Effector memory CD8-positive, alpha-beta T cell (primary cell): Measurements from ENCODE around the gene ADCY4.
"Not testable (repeated sequence)": the region's sequence is repeated elsewhere in the genome, so short reads cannot be mapped to it uniquely, and the experiment has no call there.

Experiments used
- ATAC-seq: fragments of 150-1000 bp; cut with Tn5 transposase; replicated peaks from 2 replicates; pipeline ENCODE4 v1.10.0; 2021; ENCODE audit warnings: mild to moderate bottlenecking, moderate library complexity
- DNase-seq, 3 experiments: peaks; one replicate each; pipeline ENCODE4 v3.0.0; 2021
- H3K27ac Mint-ChIP-seq, 2 donors: one replicate each; pipeline ENCODE4 v1.8.0; 2022; ENCODE audit warnings: mild to moderate bottlenecking in 2 of 2, mixed read lengths in 2 of 2, moderate library complexity in 2 of 2
- H3K27me3 Mint-ChIP-seq, 2 donors: one replicate each; pipeline ENCODE4 v1.8.0; 2022; ENCODE audit warnings: mixed read lengths in 2 of 2
- H3K36me3 Mint-ChIP-seq: one replicate; pipeline ENCODE4 v1.8.0; 2022; ENCODE audit warnings: mild to moderate bottlenecking, moderate library complexity, mixed read lengths; ENCODE audit not compliant: insufficient read depth
- H3K4me1 Mint-ChIP-seq, 2 donors: one replicate each; pipeline ENCODE4 v1.8.0; 2022; ENCODE audit warnings: low read depth in 2 of 2, mixed read lengths in 2 of 2
- H3K4me3 Mint-ChIP-seq, 2 donors: one replicate each; pipeline ENCODE4 v1.8.0; 2022; ENCODE audit warnings: mild to moderate bottlenecking in 2 of 2, mixed read lengths in 2 of 2, moderate library complexity in 2 of 2
- H3K9me3 Mint-ChIP-seq, 2 donors: one replicate each; pipeline ENCODE4 v1.8.0; 2022; ENCODE audit warnings: mixed read lengths in 2 of 2

ADCY4 gene

GRCh38 chr14:24361326-24361725, 26.5 kb upstream of the ADCY4 start:
- Mint-ChIP-seq H3K4me1 (peaks cover 7 to 9% of the 10 kb centered on the region in 2 donors), H3K4me3 (no peak overlapping the region), H3K27me3 (peaks cover 53 to 60% of the 10 kb centered on the region in 2 donors), H3K36me3 (no peaks in the 10 kb centered on the region), H3K9me3 (no peaks in the 10 kb centered on the region), H3K27ac (no peak overlapping the region)
- ATAC-seq (no peak), DNase-seq (no peak)

- Mint-ChIP-seq H3K4me3 (no peak overlapping the region), H3K27ac (no peak overlapping the region), H3K4me1 (peaks cover 0 to under 1% of the 10 kb centered on the region in 2 donors), H3K9me3 (no peaks in the 10 kb centered on the region), H3K36me3 (no peaks in the 10 kb centered on the region), H3K27me3 (peaks cover 43 to 49% of the 10 kb centered on the region in 2 donors)
- ATAC-seq (no peak), DNase-seq (no peak)
Observed at GRCh38 chr14:24360281-24360680, 25.4 kb upstream of the ADCY4 start.

- Mint-ChIP-seq H3K4me1 (no peaks in the 10 kb centered on the region), H3K9me3 (no peaks in the 10 kb centered on the region), H3K27me3 (peaks cover 40 to 53% of the 10 kb centered on the region in 2 donors), H3K36me3 (no peaks in the 10 kb centered on the region), H3K4me3 (no peak overlapping the region), H3K27ac (no peak overlapping the region)
- DNase-seq (no peak), ATAC-seq (no peak)
Observed at GRCh38 chr14:24356208-24356607, 21.3 kb upstream of the ADCY4 start.

- no peaks in the 10 kb centered on the region for H3K9me3 Mint-ChIP-seq
- H3K27ac Mint-ChIP-seq: no peak overlapping the region
- H3K4me3 Mint-ChIP-seq: no peak overlapping the region
- H3K36me3 Mint-ChIP-seq: no peaks in the 10 kb centered on the region
- no peak for ATAC-seq
- H3K4me1 Mint-ChIP-seq: no peaks in the 10 kb centered on the region
- H3K27me3 Mint-ChIP-seq: peaks cover 45 to 65% of the 10 kb centered on the region in 2 donors
- DNase-seq: no peak
Observed at GRCh38 chr14:24355009-24355408, 20.1 kb upstream of the ADCY4 start.

GRCh38 chr14:24354482-24354825, 19.6 kb upstream of the ADCY4 start:
- H3K4me1 Mint-ChIP-seq, H3K36me3 Mint-ChIP-seq, ATAC-seq, H3K4me3 Mint-ChIP-seq, H3K27ac Mint-ChIP-seq, H3K9me3 Mint-ChIP-seq, DNase-seq: not testable (repeated sequence)
- peaks cover 45 to 65% of the 10 kb centered on the region in 2 donors for H3K27me3 Mint-ChIP-seq

GRCh38 chr14:24353559-24354481, 18.9 kb upstream of the ADCY4 start:
- no peaks in the 10 kb centered on the region for H3K9me3 Mint-ChIP-seq
- DNase-seq: no peak
- ATAC-seq: no peak
- no peak overlapping the region for H3K4me3 Mint-ChIP-seq
- H3K4me1 Mint-ChIP-seq: no peaks in the 10 kb centered on the region
- H3K27me3 Mint-ChIP-seq: peaks cover 49 to 68% of the 10 kb centered on the region in 2 donors
- H3K27ac Mint-ChIP-seq: no peak overlapping the region
- H3K36me3 Mint-ChIP-seq: no peaks in the 10 kb centered on the region

GRCh38 chr14:24351517-24351916, 16.6 kb upstream of the ADCY4 start:
- DNase-seq (no peak), ATAC-seq (no peak)
- Mint-ChIP-seq H3K36me3 (no peaks in the 10 kb centered on the region), H3K9me3 (no peaks in the 10 kb centered on the region), H3K27me3 (peaks cover 62 to 63% of the 10 kb centered on the region in 2 donors), H3K27ac (no peak overlapping the region), H3K4me1 (no peaks in the 10 kb centered on the region), H3K4me3 (no peak overlapping the region)

- Mint-ChIP-seq H3K27me3 (peaks cover 74 to 75% of the 10 kb centered on the region in 2 donors), H3K4me1 (no peaks in the 10 kb centered on the region), H3K27ac (no peak overlapping the region), H3K36me3 (no peaks in the 10 kb centered on the region), H3K9me3 (no peaks in the 10 kb centered on the region), H3K4me3 (no peak overlapping the region)
- ATAC-seq: no peak
- no peak for DNase-seq
Observed at GRCh38 chr14:24349742-24350141, 14.9 kb upstream of the ADCY4 start.

- Mint-ChIP-seq H3K4me1 (no peaks in the 10 kb centered on the region), H3K27me3 (peaks cover 70 to 75% of the 10 kb centered on the region in 2 donors), H3K9me3 (no peaks in the 10 kb centered on the region), H3K27ac (no peak overlapping the region), H3K4me3 (no peak overlapping the region), H3K36me3 (no peaks in the 10 kb centered on the region)
- ATAC-seq (no peak), DNase-seq (no peak)
Observed at GRCh38 chr14:24348186-24348585, 13.3 kb upstream of the ADCY4 start.

- Mint-ChIP-seq H3K4me1 (no peaks in the 10 kb centered on the region), H3K4me3 (no peak overlapping the region), H3K27ac (no peak overlapping the region), H3K36me3 (no peaks in the 10 kb centered on the region), H3K27me3 (peaks cover 64 to 73% of the 10 kb centered on the region in 2 donors), H3K9me3 (no peaks in the 10 kb centered on the region)
- ATAC-seq (no peak), DNase-seq (no peak)
Observed at GRCh38 chr14:24347134-24347533, 12.3 kb upstream of the ADCY4 start.

GRCh38 chr14:24343795-24344660, 9.2 kb upstream of the ADCY4 start:
- Mint-ChIP-seq H3K36me3 (no peaks in the 10 kb centered on the region), H3K9me3 (no peaks in the 10 kb centered on the region), H3K27me3 (peaks cover 40 to 43% of the 10 kb centered on the region in 2 donors), H3K27ac (no peak overlapping the region), H3K4me3 (no peak overlapping the region), H3K4me1 (peaks cover 5 to 6% of the 10 kb centered on the region in 2 donors)
- ATAC-seq (no peak), DNase-seq (no peak)

GRCh38 chr14:24342889-24343288, 8.0 kb upstream of the ADCY4 start:
- Mint-ChIP-seq H3K36me3 (peaks cover 6% of the 10 kb centered on the region), H3K9me3 (no peaks in the 10 kb centered on the region), H3K4me1 (peaks cover 13% of the 10 kb centered on the region in 2 donors), H3K4me3 (no peak overlapping the region), H3K27ac (no peak overlapping the region), H3K27me3 (peaks cover 34 to 43% of the 10 kb centered on the region in 2 donors)
- ATAC-seq: no peak
- DNase-seq: no peak

- no peak for DNase-seq
- H3K4me3 Mint-ChIP-seq: peak overlapping the region in 1 of 2 donors; percentile 90
- H3K27ac Mint-ChIP-seq: no peak overlapping the region
- ATAC-seq: no peak
- peaks cover 21 to 34% of the 10 kb centered on the region in 2 donors for H3K27me3 Mint-ChIP-seq
- H3K9me3 Mint-ChIP-seq: no peaks in the 10 kb centered on the region
- peaks cover 12% of the 10 kb centered on the region for H3K36me3 Mint-ChIP-seq
- peaks cover 17 to 25% of the 10 kb centered on the region in 2 donors for H3K4me1 Mint-ChIP-seq
Observed at GRCh38 chr14:24340606-24341005, 5.7 kb upstream of the ADCY4 start.
